Omental fat pad (tissue), 4 donors: Measurements from ENCODE around the gene RTN4RL2. TPM values are rescaled to one million over a fixed set of nuclear protein-coding genes. Genes with fewer than 3 reads are reported as not detected.

ENCODE experiments used
- ATAC-seq: fragments of 150-250 bp; one replicate; pipeline ENCODE4 v1.9.1; 2016; ENCODE audit warnings: mild to moderate bottlenecking, moderate library complexity; ENCODE audit not compliant: low FRiP score
- DNase-seq: peaks from one replicate; pipeline ENCODE4 v3.0.0-alpha.2; 2019; ENCODE audit warnings: low spot score
- total RNA-seq, 4 donors: library from RNA; depleted of rRNA; stranded (reverse); fragments of >200 nt; gene quantifications; one replicate each; pipeline ENCODE4 v1.1.0, GENCODE V29; 2016
- TF ChIP-seq, protein P1 (sequence below), 3 donors: fragments of 450-650 bp; IDR thresholded peaks; one replicate each; pipeline ENCODE4 v1.5.1; 2016 to 2017; ENCODE audit warnings: antibody characterized with exemption in 3 of 3, mild to moderate bottlenecking in 3 of 3, moderate library complexity in 2 of 3

Gene RTN4RL2
- total RNA-seq, 4 donors from 2014 or later, result 0.25 to 1.4 (median 0.74) TPM; not detected in 1

- ATAC-seq, result no peak
Measured at GRCh38 chr11:57481315-57481714, 21.0 kb downstream of the RTN4RL2 start.

DNA sequence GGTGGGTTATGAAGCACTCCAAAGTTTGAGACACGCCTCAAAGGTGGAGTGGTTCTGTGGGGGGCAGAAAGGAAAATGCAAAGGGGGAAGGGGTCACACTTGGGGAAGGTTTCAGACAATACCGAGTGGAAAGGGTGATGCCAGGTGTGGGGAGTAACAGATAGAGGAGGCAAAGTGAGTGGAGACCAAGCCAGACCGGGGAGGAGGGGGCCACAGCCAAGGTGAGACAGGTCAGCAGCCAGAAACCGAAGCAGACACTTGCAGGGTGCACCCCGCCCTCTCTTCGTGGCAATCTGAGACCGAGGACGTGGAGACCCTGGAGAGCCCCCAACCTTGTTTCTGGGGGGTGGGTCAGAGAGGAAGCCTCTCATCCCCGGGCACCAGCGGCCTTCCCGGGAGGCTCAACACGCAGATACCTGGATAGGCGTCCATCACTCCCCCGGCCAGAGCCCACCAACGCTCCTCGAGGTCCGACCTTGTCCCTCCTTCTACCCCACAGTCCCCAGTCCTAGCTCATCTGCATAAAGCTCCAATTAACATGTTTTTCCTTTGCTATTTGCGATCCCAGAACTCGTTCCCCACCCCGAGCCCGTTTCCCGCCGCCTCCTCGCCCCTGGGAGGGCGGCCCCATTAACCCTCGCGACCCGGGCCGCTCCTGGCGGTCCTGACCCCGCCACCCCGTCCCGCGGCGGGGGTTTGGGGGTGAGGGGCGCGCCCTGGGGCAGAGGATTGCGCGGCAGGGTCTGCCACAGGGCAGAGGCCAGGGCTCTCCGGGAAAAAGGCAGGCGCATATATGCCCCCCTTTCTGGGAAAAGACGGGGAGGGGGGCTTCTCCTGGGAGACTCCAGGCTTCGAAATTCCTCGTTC lies 21.8 kb downstream of the RTN4RL2 start:
- ATAC-seq (no peak), DNase-seq (no peak)
- TF ChIP-seq, protein P1, sequence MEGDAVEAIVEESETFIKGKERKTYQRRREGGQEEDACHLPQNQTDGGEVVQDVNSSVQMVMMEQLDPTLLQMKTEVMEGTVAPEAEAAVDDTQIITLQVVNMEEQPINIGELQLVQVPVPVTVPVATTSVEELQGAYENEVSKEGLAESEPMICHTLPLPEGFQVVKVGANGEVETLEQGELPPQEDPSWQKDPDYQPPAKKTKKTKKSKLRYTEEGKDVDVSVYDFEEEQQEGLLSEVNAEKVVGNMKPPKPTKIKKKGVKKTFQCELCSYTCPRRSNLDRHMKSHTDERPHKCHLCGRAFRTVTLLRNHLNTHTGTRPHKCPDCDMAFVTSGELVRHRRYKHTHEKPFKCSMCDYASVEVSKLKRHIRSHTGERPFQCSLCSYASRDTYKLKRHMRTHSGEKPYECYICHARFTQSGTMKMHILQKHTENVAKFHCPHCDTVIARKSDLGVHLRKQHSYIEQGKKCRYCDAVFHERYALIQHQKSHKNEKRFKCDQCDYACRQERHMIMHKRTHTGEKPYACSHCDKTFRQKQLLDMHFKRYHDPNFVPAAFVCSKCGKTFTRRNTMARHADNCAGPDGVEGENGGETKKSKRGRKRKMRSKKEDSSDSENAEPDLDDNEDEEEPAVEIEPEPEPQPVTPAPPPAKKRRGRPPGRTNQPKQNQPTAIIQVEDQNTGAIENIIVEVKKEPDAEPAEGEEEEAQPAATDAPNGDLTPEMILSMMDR (IDR thresholded peaks at IDR 0.05), result no peak

More at GRCh38 chr11:57481315-57481714, 21.0 kb downstream of the RTN4RL2 start:
- TF ChIP-seq, protein P1 (IDR thresholded peaks at IDR 0.05), result no peak
- no peak for DNase-seq

DNA sequence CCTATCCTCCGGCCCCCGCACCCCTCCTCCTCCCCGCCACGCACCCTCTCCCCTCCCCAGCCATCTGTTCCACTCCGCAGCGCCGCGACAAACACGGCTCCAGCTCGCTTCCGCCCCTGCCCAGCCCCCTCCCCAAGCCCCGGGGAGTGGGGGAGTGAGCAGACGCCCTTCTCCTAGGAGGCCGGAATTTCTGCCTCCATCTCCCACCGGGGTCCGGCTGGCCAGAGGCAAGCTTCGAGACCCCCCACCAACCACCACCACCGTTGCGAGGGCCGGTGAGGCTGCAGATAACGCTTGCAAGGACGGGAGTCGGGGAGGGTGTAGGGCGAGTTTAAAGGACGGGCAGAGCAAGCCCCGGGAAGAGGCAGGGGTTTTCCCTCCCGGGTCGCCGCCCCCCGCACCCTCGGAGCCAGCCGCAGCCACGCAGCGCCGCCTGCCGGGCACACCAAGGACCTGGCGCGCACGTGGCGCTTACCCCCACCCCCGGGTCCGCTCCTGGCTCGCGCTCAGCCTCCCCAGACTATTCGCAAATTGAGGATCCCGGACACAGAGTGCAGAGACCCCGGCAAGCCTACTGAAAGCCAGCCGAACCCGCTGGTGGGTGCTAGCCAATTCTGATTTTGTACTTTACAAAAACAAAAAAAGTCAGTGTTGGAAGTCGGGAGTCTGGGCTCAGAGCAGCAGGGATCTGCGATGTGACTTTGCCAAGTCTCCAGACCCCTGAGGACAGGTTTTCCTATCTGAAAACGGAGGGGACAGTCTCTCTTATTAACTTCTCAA lies 22.6 kb downstream of the RTN4RL2 start:
- DNase-seq (peak; percentile 28), ATAC-seq (peak; percentile 76)
- TF ChIP-seq, protein P1 (IDR thresholded peaks at IDR 0.05), result peak in 2 of 3 donors; percentile 46 to 72

DNA sequence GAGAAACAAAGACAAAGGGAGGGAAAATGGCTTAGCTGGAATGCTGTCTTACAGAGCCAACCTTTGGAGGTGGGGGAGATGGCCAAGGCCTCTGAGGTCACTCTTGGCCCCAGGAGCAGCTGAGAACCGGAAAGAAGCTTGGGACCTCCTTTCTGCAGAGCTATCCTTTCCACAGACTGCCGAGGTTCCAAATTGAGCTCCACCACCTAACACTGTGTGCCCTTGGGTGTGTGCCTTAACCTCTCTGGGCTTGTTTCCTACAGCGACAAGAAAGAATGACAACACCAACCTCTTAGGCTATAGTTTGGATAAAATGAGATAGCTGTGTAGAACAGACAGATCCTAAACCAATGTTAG lies 23.2 kb downstream of the RTN4RL2 start:
- no peak for ATAC-seq
- TF ChIP-seq, protein P1 (IDR thresholded peaks at IDR 0.05), result no peak
- DNase-seq, result no peak

DNA sequence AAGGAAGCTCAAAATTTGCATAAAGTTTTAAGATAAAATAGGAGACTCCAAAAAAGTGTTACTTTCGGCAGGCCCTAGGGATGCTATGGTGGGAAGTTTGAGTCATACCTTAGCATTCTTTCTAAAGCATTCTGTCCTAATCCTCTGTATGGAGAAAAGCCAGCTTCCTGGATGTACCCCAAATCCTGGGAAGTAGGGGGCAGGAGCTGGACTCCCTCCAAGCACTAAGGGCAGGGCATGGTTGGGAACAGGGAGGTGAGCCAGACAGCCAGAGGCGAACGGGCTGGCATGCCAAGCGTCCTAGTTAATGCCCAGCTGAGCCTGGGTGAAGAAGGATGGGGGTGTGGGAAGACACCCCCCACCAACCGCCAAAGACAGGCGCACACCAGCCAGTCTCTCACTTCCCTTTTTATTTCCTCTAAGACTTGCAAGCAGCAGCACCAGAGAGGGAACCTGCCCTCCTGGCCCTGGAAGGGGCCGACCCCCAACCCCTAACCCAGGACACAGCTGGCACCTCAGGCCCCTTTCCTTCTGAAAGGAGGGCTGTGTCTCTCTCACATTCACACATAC lies 23.9 kb downstream of the RTN4RL2 start:
- TF ChIP-seq, protein P1 (IDR thresholded peaks at IDR 0.05), result no peak
- ATAC-seq, result no peak
- DNase-seq, result no peak

- ATAC-seq, result no peak
- TF ChIP-seq, protein P1 (IDR thresholded peaks at IDR 0.05), result no peak
- no peak for DNase-seq
Measured at GRCh38 chr11:57485217-57485990, 25.1 kb downstream of the RTN4RL2 start.
